Measurements from ENCODE around the gene EMD.
A peak's percentile ranks its signal among the peaks of the same experiment; 100 is the strongest.
"Not testable (repeated sequence)": the region's sequence is repeated elsewhere in the genome, so short reads cannot be mapped to it uniquely, and the experiment has no call there.

EMD gene

GRCh38 chrX:154380153-154380552 lies 1.1 kb downstream of the EMD start:
- peak overlapping the region; percentile 74 for H3K4me3 ChIP-seq (ENCODE audit: insufficient read depth, low read depth, low read length)
- peaks cover 2% of the 10 kb centered on the region for H3K27me3 ChIP-seq (ENCODE audit: control insufficient read depth, insufficient read depth, low read length, poor library complexity, severe bottlenecking)
- no peaks in the 10 kb centered on the region for H3K36me3 ChIP-seq (ENCODE audit: control insufficient read depth, insufficient read depth, low read length)
- 38 to 39% methylated on average over 13 of the region's 13 CpGs for WGBS, 2 experiments
- no peak overlapping the region for H3K27ac ChIP-seq (ENCODE audit: insufficient read depth, low read depth, low read length, poor library complexity, severe bottlenecking)
- peaks cover 9% of the 10 kb centered on the region for H3K4me1 ChIP-seq (ENCODE audit: control insufficient read depth, insufficient read depth, low read length)
- H3K9me3 ChIP-seq (ENCODE audit: control insufficient read depth, low read length): no peaks in the 10 kb centered on the region

- Histone ChIP-seq H3K27ac (ENCODE audit: insufficient read depth, low read depth, low read length, poor library complexity, severe bottlenecking) (no peak overlapping the region), H3K4me3 (ENCODE audit: insufficient read depth, low read depth, low read length) (peak overlapping the region; percentile 74), H3K4me1 (ENCODE audit: control insufficient read depth, insufficient read depth, low read length) (peaks cover 9% of the 10 kb centered on the region), H3K27me3 (ENCODE audit: control insufficient read depth, insufficient read depth, low read length, poor library complexity, severe bottlenecking) (no peaks in the 10 kb centered on the region), H3K9me3 (ENCODE audit: control insufficient read depth, low read length) (no peaks in the 10 kb centered on the region), H3K36me3 (ENCODE audit: control insufficient read depth, insufficient read depth, low read length) (no peaks in the 10 kb centered on the region)
- WGBS, 2 experiments: 51 to 55% methylated on average over 13 to 14 of the region's 14 CpGs
Measured at GRCh38 chrX:154380787-154381186, 1.7 kb downstream of the EMD start.

GRCh38 chrX:154381271-154381670 lies 2.2 kb downstream of the EMD start:
- Histone ChIP-seq H3K27ac (ENCODE audit: insufficient read depth, low read depth, low read length, poor library complexity, severe bottlenecking) (no peak overlapping the region), H3K4me3 (ENCODE audit: insufficient read depth, low read depth, low read length) (no peak overlapping the region)
- 4% methylated on average over 6 of the region's 6 CpGs for WGBS, 2 experiments

GRCh38 chrX:154382483-154383069 lies 3.5 kb downstream of the EMD start:
- Histone ChIP-seq H3K4me1 (ENCODE audit: control insufficient read depth, insufficient read depth, low read length) (peaks cover 9% of the 10 kb centered on the region), H3K36me3 (ENCODE audit: control insufficient read depth, insufficient read depth, low read length) (no peaks in the 10 kb centered on the region), H3K4me3 (ENCODE audit: insufficient read depth, low read depth, low read length) (no peak overlapping the region), H3K27me3 (ENCODE audit: control insufficient read depth, insufficient read depth, low read length, poor library complexity, severe bottlenecking) (no peaks in the 10 kb centered on the region), H3K9me3 (ENCODE audit: control insufficient read depth, low read length) (no peaks in the 10 kb centered on the region), H3K27ac (ENCODE audit: insufficient read depth, low read depth, low read length, poor library complexity, severe bottlenecking) (no peak overlapping the region)
- WGBS, 2 experiments: 92 to 95% methylated on average over 11 of the region's 11 CpGs

More at GRCh38 chrX:154381271-154381670, 2.2 kb downstream of the EMD start:
- Histone ChIP-seq H3K36me3 (ENCODE audit: control insufficient read depth, insufficient read depth, low read length) (no peaks in the 10 kb centered on the region), H3K4me1 (ENCODE audit: control insufficient read depth, insufficient read depth, low read length) (peaks cover 9% of the 10 kb centered on the region), H3K9me3 (ENCODE audit: control insufficient read depth, low read length) (no peaks in the 10 kb centered on the region), H3K27me3 (ENCODE audit: control insufficient read depth, insufficient read depth, low read length, poor library complexity, severe bottlenecking) (no peaks in the 10 kb centered on the region)

GRCh38 chrX:154383359-154384283 lies 4.5 kb downstream of the EMD start:
- Histone ChIP-seq H3K27ac (ENCODE audit: insufficient read depth, low read depth, low read length, poor library complexity, severe bottlenecking) (no peak overlapping the region), H3K9me3 (ENCODE audit: control insufficient read depth, low read length) (no peaks in the 10 kb centered on the region), H3K4me3 (ENCODE audit: insufficient read depth, low read depth, low read length) (no peak overlapping the region), H3K36me3 (ENCODE audit: control insufficient read depth, insufficient read depth, low read length) (no peaks in the 10 kb centered on the region), H3K4me1 (ENCODE audit: control insufficient read depth, insufficient read depth, low read length) (peaks cover 9% of the 10 kb centered on the region), H3K27me3 (ENCODE audit: control insufficient read depth, insufficient read depth, low read length, poor library complexity, severe bottlenecking) (no peaks in the 10 kb centered on the region)
- 93 to 95% methylated on average over 14 of the region's 14 CpGs for WGBS, 2 experiments

GRCh38 chrX:154384284-154384892 lies 5.3 kb downstream of the EMD start:
- Histone ChIP-seq H3K27ac (ENCODE audit: insufficient read depth, low read depth, low read length, poor library complexity, severe bottlenecking) (no peak overlapping the region), H3K36me3 (ENCODE audit: control insufficient read depth, insufficient read depth, low read length) (no peaks in the 10 kb centered on the region), H3K4me3 (ENCODE audit: insufficient read depth, low read depth, low read length) (no peak overlapping the region), H3K4me1 (ENCODE audit: control insufficient read depth, insufficient read depth, low read length) (peaks cover 9% of the 10 kb centered on the region), H3K27me3 (ENCODE audit: control insufficient read depth, insufficient read depth, low read length, poor library complexity, severe bottlenecking) (no peaks in the 10 kb centered on the region), H3K9me3 (ENCODE audit: control insufficient read depth, low read length) (no peaks in the 10 kb centered on the region)
- 88 to 92% methylated on average over 8 of the region's 8 CpGs for WGBS, 2 experiments

GRCh38 chrX:154388094-154388493 lies 9.0 kb downstream of the EMD start:
- not testable (repeated sequence) for H3K4me1 ChIP-seq (ENCODE audit: control insufficient read depth, insufficient read depth, low read length); H3K27ac ChIP-seq (ENCODE audit: insufficient read depth, low read depth, low read length, poor library complexity, severe bottlenecking); H3K9me3 ChIP-seq (ENCODE audit: control insufficient read depth, low read length); H3K4me3 ChIP-seq (ENCODE audit: insufficient read depth, low read depth, low read length); H3K27me3 ChIP-seq (ENCODE audit: control insufficient read depth, insufficient read depth, low read length, poor library complexity, severe bottlenecking); H3K36me3 ChIP-seq (ENCODE audit: control insufficient read depth, insufficient read depth, low read length)
- no CpG with 5 or more reads among the region's 20 CpGs for WGBS, 2 experiments

- not testable (repeated sequence) for H3K9me3 ChIP-seq (ENCODE audit: control insufficient read depth, low read length); H3K27ac ChIP-seq (ENCODE audit: insufficient read depth, low read depth, low read length, poor library complexity, severe bottlenecking); H3K36me3 ChIP-seq (ENCODE audit: control insufficient read depth, insufficient read depth, low read length); H3K4me1 ChIP-seq (ENCODE audit: control insufficient read depth, insufficient read depth, low read length); H3K4me3 ChIP-seq (ENCODE audit: insufficient read depth, low read depth, low read length); H3K27me3 ChIP-seq (ENCODE audit: control insufficient read depth, insufficient read depth, low read length, poor library complexity, severe bottlenecking)
- no CpG with 5 or more reads among the region's 16 CpGs for WGBS, 2 experiments
Measured at GRCh38 chrX:154388649-154389048, 9.6 kb downstream of the EMD start.

GRCh38 chrX:154389812-154390747 lies 11.0 kb downstream of the EMD start:
- not testable (repeated sequence) for H3K27ac ChIP-seq (ENCODE audit: insufficient read depth, low read depth, low read length, poor library complexity, severe bottlenecking); H3K4me3 ChIP-seq (ENCODE audit: insufficient read depth, low read depth, low read length); H3K4me1 ChIP-seq (ENCODE audit: control insufficient read depth, insufficient read depth, low read length); H3K36me3 ChIP-seq (ENCODE audit: control insufficient read depth, insufficient read depth, low read length); H3K9me3 ChIP-seq (ENCODE audit: control insufficient read depth, low read length); H3K27me3 ChIP-seq (ENCODE audit: control insufficient read depth, insufficient read depth, low read length, poor library complexity, severe bottlenecking)
- 3% methylated on average over 6 of the region's 121 CpGs; no CpG with 5 or more reads in 1 of the 2 experiments for WGBS, 2 experiments
